Nephron progenitor cell (in vitro differentiated cells): ENCODE results near the gene MARS1.
"Not testable (repeated sequence)": the region's sequence is repeated elsewhere in the genome, so short reads cannot be mapped to it uniquely, and the experiment has no call there.

Source experiments
- DNase-seq: peaks from one replicate; pipeline ENCODE4 v3.0.0; 2021
- H3K27ac Mint-ChIP-seq: 2 replicates; pipeline ENCODE4 v1.8.0; 2021; ENCODE audit warnings: mild to moderate bottlenecking, moderate library complexity, mixed read lengths
- H3K27me3 Mint-ChIP-seq: 2 replicates; pipeline ENCODE4 v1.8.0; 2021; ENCODE audit warnings: mild to moderate bottlenecking, low read depth, mixed read lengths; ENCODE audit not compliant: poor library complexity
- H3K36me3 Mint-ChIP-seq: 2 replicates; pipeline ENCODE4 v1.8.0; 2021; ENCODE audit warnings: low read depth, mixed read lengths
- H3K4me1 Mint-ChIP-seq: 2 replicates; pipeline ENCODE4 v1.8.0; 2021; ENCODE audit warnings: mixed read lengths
- H3K4me3 Mint-ChIP-seq: 2 replicates; pipeline ENCODE4 v1.8.0; 2021; ENCODE audit warnings: mild to moderate bottlenecking, moderate library complexity, mixed read lengths
- H3K9me3 Mint-ChIP-seq: 2 replicates; pipeline ENCODE4 v1.8.0; 2021; ENCODE audit warnings: mild to moderate bottlenecking, moderate library complexity, mixed read lengths
- CTCF ChIP-seq: fragments of 200-600 bp; sonication (generic); IDR thresholded peaks from 2 replicates; pipeline ENCODE4 v1.5.0; 2021; ENCODE audit warnings: antibody characterized with exemption

Gene MARS1

GRCh38 chr12:57489157-57489641 lies 1.3 kb downstream of the MARS1 start:
- Mint-ChIP-seq H3K9me3 (no peaks in the 10 kb centered on the region), H3K27ac (peak overlapping the region; percentile 9), H3K4me3 (peak overlapping the region; percentile 96), H3K4me1 (peaks cover 16% of the 10 kb centered on the region), H3K27me3 (no peaks in the 10 kb centered on the region), H3K36me3 (peaks cover 34% of the 10 kb centered on the region)
- DNase-seq, result no peak
- no peak for TF ChIP-seq CTCF

GRCh38 chr12:57490126-57490525 lies 2.3 kb downstream of the MARS1 start:
- no peaks in the 10 kb centered on the region for H3K27me3 Mint-ChIP-seq
- DNase-seq, result no peak
- no peak overlapping the region for H3K27ac Mint-ChIP-seq
- peaks cover 41% of the 10 kb centered on the region for H3K36me3 Mint-ChIP-seq
- H3K4me3 Mint-ChIP-seq, result no peak overlapping the region
- TF ChIP-seq CTCF, result no peak
- peaks cover 16% of the 10 kb centered on the region for H3K4me1 Mint-ChIP-seq
- H3K9me3 Mint-ChIP-seq, result no peaks in the 10 kb centered on the region

GRCh38 chr12:57491393-57492280 lies 3.8 kb downstream of the MARS1 start:
- Mint-ChIP-seq H3K27me3 (no peaks in the 10 kb centered on the region), H3K4me3 (no peak overlapping the region), H3K9me3 (no peaks in the 10 kb centered on the region), H3K4me1 (peaks cover 16% of the 10 kb centered on the region), H3K27ac (peak overlapping the region; percentile 86), H3K36me3 (peaks cover 50% of the 10 kb centered on the region)
- no peak for TF ChIP-seq CTCF
- DNase-seq, result no peak

GRCh38 chr12:57495051-57495701 lies 7.3 kb downstream of the MARS1 start:
- H3K9me3 Mint-ChIP-seq, result not testable (repeated sequence)

GRCh38 chr12:57496822-57497221 lies 9.0 kb downstream of the MARS1 start:
- H3K27ac Mint-ChIP-seq, result no peak overlapping the region
- H3K36me3 Mint-ChIP-seq, result peaks cover 71% of the 10 kb centered on the region
- H3K9me3 Mint-ChIP-seq, result no peaks in the 10 kb centered on the region
- H3K4me1 Mint-ChIP-seq, result no peaks in the 10 kb centered on the region
- DNase-seq, result no peak
- no peak overlapping the region for H3K4me3 Mint-ChIP-seq
- no peaks in the 10 kb centered on the region for H3K27me3 Mint-ChIP-seq
- TF ChIP-seq CTCF, result no peak

More at GRCh38 chr12:57495051-57495701, 7.3 kb downstream of the MARS1 start:
- not testable (repeated sequence) for H3K27ac Mint-ChIP-seq, H3K27me3 Mint-ChIP-seq, H3K4me1 Mint-ChIP-seq, DNase-seq, H3K4me3 Mint-ChIP-seq
- H3K36me3 Mint-ChIP-seq, result peaks cover 69% of the 10 kb centered on the region
